ENCODE measurements around the gene FHOD3. TPM values are rescaled to one million over a fixed set of nuclear protein-coding genes. Genes with fewer than 3 reads are reported as not detected.

The FHOD3 gene
- total RNA-seq, 1 experiment from 2014 or later = 2.9 TPM

DNA sequence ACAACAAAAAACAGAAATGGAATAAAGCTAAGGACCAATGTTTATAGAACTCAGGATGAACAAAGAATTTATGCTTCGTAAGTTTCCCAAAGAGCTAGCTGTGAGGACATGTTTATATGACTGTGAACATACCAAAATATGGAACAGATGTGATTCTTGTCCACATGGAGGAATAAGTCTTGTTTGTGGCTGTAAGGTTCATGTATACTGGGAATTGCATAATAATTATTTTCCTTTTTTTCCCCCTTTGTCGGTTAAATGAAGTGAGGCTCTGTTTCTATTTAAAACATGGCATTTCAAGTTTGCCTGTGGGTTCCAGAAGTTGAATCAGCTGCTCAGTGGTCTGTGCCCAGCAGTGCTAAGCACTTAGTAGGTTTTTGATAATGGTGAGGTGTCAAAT lies 108.1 kb downstream of the FHOD3 start:
- CTCF ChIA-PET = interaction anchor here (1.2 kb wide), 1 partner anchor 14 kb away, joined by 3 read pairs; no protein-coding TSS in a partner anchor
- intact Hi-C loops (cut with micrococcal nuclease; ENCODE audit: unreplicated experiment) = no loop called here
- H3K4me3 Mint-ChIP-seq (ENCODE audit: low read depth, unreplicated experiment) = no peak overlapping the region
- BruUV-seq (replicated peaks) = no TSS peak
- no peak overlapping the region for H3K27ac Mint-ChIP-seq (ENCODE audit: unreplicated experiment)
- H3K36me3 Mint-ChIP-seq (ENCODE audit: insufficient read depth, unreplicated experiment) = no peaks in the 10 kb centered on the region
- TF ChIP-seq, protein P1, sequence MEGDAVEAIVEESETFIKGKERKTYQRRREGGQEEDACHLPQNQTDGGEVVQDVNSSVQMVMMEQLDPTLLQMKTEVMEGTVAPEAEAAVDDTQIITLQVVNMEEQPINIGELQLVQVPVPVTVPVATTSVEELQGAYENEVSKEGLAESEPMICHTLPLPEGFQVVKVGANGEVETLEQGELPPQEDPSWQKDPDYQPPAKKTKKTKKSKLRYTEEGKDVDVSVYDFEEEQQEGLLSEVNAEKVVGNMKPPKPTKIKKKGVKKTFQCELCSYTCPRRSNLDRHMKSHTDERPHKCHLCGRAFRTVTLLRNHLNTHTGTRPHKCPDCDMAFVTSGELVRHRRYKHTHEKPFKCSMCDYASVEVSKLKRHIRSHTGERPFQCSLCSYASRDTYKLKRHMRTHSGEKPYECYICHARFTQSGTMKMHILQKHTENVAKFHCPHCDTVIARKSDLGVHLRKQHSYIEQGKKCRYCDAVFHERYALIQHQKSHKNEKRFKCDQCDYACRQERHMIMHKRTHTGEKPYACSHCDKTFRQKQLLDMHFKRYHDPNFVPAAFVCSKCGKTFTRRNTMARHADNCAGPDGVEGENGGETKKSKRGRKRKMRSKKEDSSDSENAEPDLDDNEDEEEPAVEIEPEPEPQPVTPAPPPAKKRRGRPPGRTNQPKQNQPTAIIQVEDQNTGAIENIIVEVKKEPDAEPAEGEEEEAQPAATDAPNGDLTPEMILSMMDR (IDR thresholded peaks at IDR 0.05; ENCODE audit: unreplicated experiment) = no peak
- H3K9me3 Mint-ChIP-seq (ENCODE audit: low read depth, unreplicated experiment) = peaks cover under 1% of the 10 kb centered on the region
- H3K27me3 Mint-ChIP-seq (ENCODE audit: unreplicated experiment) = no peaks in the 10 kb centered on the region
- no peak for DNase-seq
- no peaks in the 10 kb centered on the region for H3K4me1 Mint-ChIP-seq (ENCODE audit: low read depth, unreplicated experiment)

GRCh38 chr18:36406805-36407204 lies 109.3 kb downstream of the FHOD3 start:
- TF ChIP-seq, protein P1 (IDR thresholded peaks at IDR 0.05; ENCODE audit: unreplicated experiment) = no peak
- Mint-ChIP-seq H3K9me3 (ENCODE audit: low read depth, unreplicated experiment) (no peaks in the 10 kb centered on the region), H3K36me3 (ENCODE audit: insufficient read depth, unreplicated experiment) (no peaks in the 10 kb centered on the region), H3K27ac (ENCODE audit: unreplicated experiment) (no peak overlapping the region), H3K4me1 (ENCODE audit: low read depth, unreplicated experiment) (no peaks in the 10 kb centered on the region), H3K27me3 (ENCODE audit: unreplicated experiment) (no peaks in the 10 kb centered on the region), H3K4me3 (ENCODE audit: low read depth, unreplicated experiment) (no peak overlapping the region)
- no peak for DNase-seq
- intact Hi-C loops (cut with micrococcal nuclease; ENCODE audit: unreplicated experiment) = no loop called here
- BruUV-seq (replicated peaks) = no TSS peak
- CTCF ChIA-PET = no interaction called here

- BruUV-seq (replicated peaks) = no TSS peak
- Mint-ChIP-seq H3K4me1 (ENCODE audit: low read depth, unreplicated experiment) (no peaks in the 10 kb centered on the region), H3K4me3 (ENCODE audit: low read depth, unreplicated experiment) (no peak overlapping the region), H3K36me3 (ENCODE audit: insufficient read depth, unreplicated experiment) (no peaks in the 10 kb centered on the region), H3K27me3 (ENCODE audit: unreplicated experiment) (no peaks in the 10 kb centered on the region), H3K27ac (ENCODE audit: unreplicated experiment) (no peak overlapping the region), H3K9me3 (ENCODE audit: low read depth, unreplicated experiment) (no peaks in the 10 kb centered on the region)
- TF ChIP-seq, protein P1 (IDR thresholded peaks at IDR 0.05; ENCODE audit: unreplicated experiment) = no peak
- DNase-seq = no peak
- intact Hi-C loops (cut with micrococcal nuclease; ENCODE audit: unreplicated experiment) = no loop called here
- CTCF ChIA-PET = no interaction called here
Measured at GRCh38 chr18:36408606-36409005, 111.1 kb downstream of the FHOD3 start.

- TF ChIP-seq, protein P1 (IDR thresholded peaks at IDR 0.05; ENCODE audit: unreplicated experiment) = no peak
- Mint-ChIP-seq H3K4me1 (ENCODE audit: low read depth, unreplicated experiment) (no peaks in the 10 kb centered on the region), H3K9me3 (ENCODE audit: low read depth, unreplicated experiment) (no peaks in the 10 kb centered on the region), H3K27me3 (ENCODE audit: unreplicated experiment) (no peaks in the 10 kb centered on the region), H3K4me3 (ENCODE audit: low read depth, unreplicated experiment) (no peak overlapping the region), H3K36me3 (ENCODE audit: insufficient read depth, unreplicated experiment) (no peaks in the 10 kb centered on the region), H3K27ac (ENCODE audit: unreplicated experiment) (no peak overlapping the region)
- intact Hi-C loops (cut with micrococcal nuclease; ENCODE audit: unreplicated experiment) = loop anchor here (5.0 kb wide), 1 partner anchor 112 kb away; the partner anchor contains the start of gene FHOD3
- BruUV-seq (replicated peaks) = no TSS peak
- no peak for DNase-seq
- CTCF ChIA-PET = no interaction called here
Measured at GRCh38 chr18:36409779-36410178, 112.3 kb downstream of the FHOD3 start.
